Activated naive CD4-positive, alpha-beta T cell treated with anti-CD3 and anti-CD28 coated beads, Interleukin-2, amount 50 U/mL, for 24 hours (primary cell): Measurements from ENCODE around the gene CDH13.

Experiments
- H3K27ac Mint-ChIP-seq: one replicate; pipeline ENCODE4 v1.8.0; 2021; ENCODE audit warnings: mild to moderate bottlenecking, mixed read lengths
- H3K27me3 Mint-ChIP-seq: one replicate; pipeline ENCODE4 v1.8.0; 2021; ENCODE audit warnings: mixed read lengths
- H3K36me3 Mint-ChIP-seq: one replicate; pipeline ENCODE4 v1.8.0; 2021; ENCODE audit warnings: mixed read lengths
- H3K4me1 Mint-ChIP-seq: one replicate; pipeline ENCODE4 v1.8.0; 2021; ENCODE audit warnings: mixed read lengths
- H3K4me3 Mint-ChIP-seq: one replicate; pipeline ENCODE4 v1.8.0; 2021; ENCODE audit warnings: mild to moderate bottlenecking, mixed read lengths
- H3K9me3 Mint-ChIP-seq: one replicate; pipeline ENCODE4 v1.8.0; 2021; ENCODE audit warnings: mixed read lengths

The CDH13 gene

DNA sequence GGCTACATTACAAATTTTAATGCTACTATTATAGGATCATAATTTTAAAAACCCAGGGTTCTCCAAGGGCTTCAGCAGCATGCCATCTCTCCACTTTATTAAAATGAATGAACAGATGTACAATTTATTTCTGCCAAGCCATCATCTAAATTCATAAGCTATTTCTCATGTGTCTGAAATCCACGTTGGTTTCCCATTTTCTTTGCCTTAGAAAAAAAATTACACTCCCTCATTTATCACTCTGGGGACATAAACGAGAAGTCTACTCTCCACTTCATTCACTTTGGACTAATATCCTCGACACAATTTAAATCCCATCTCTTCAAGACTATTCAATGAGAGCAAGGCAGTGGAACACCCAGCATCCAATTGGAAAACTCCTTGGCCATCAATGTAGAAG is 1002.7 kb downstream of the CDH13 start:
- no peak overlapping the region for H3K4me3 Mint-ChIP-seq
- no peaks in the 10 kb centered on the region for H3K27me3 Mint-ChIP-seq
- no peaks in the 10 kb centered on the region for H3K36me3 Mint-ChIP-seq
- H3K4me1 Mint-ChIP-seq, result no peaks in the 10 kb centered on the region
- H3K9me3 Mint-ChIP-seq, result no peaks in the 10 kb centered on the region
- no peak overlapping the region for H3K27ac Mint-ChIP-seq

DNA sequence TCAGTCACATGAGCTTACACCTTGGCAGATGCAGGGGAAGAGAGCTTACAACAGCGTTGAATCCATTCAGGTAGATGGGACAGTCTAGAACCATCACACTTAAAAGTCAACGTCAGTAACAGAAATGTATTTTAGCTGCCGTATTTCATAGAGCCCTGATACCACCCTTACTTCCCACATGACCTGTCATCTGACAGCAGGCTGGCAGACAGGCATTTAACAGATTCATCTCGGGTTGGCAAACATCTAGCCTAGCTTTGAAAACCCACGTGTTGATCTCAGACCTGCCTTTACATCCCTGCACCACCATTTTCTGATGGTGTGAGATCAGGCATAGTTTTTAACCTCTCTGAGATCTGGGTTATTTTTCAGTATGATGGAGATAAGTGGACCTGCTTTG is 1003.1 kb downstream of the CDH13 start:
- Mint-ChIP-seq H3K27ac (no peak overlapping the region), H3K9me3 (no peaks in the 10 kb centered on the region), H3K36me3 (no peaks in the 10 kb centered on the region), H3K27me3 (no peaks in the 10 kb centered on the region), H3K4me3 (no peak overlapping the region), H3K4me1 (no peaks in the 10 kb centered on the region)

DNA sequence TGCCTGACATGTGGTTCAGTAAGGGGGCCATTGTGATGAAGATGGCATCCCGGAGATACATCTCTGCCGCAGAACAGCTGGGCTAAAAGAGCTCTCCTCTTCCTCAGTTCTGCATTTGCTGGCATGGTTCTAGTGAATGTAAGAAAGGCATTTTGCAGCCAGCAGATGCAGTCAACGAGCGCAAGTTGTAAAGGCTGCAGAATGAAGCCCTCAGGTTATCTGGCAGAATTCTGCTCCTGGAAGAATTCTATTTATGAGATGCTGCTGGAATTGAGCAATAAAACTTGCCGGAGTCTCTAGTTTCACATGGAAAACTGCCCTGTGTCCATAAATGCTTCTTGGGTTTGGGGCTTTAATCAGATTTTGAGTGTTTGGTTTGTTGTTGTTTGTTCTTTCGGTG is 1004.2 kb downstream of the CDH13 start:
- Mint-ChIP-seq H3K4me1 (no peaks in the 10 kb centered on the region), H3K9me3 (no peaks in the 10 kb centered on the region), H3K36me3 (no peaks in the 10 kb centered on the region), H3K4me3 (no peak overlapping the region), H3K27ac (no peak overlapping the region), H3K27me3 (no peaks in the 10 kb centered on the region)

DNA sequence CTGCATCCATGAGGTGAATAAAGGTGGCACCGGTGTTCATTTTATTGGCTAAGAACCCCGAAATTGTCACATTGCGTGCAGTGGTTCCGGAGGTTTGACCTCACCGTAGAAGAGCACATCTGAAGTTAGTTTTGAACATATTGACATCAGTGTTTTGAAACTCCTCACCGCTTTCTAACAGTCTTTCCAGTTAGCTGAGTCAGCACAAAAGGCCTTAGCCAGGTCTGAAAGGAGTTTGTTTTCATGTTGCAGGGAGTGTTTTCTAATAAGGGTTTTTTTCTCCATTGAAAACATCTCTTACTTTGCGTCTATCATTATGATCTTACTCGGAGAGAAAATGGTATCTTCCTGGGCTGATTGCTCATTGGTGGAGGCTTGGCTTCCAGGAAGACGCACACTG is 1006.5 kb downstream of the CDH13 start:
- no peaks in the 10 kb centered on the region for H3K9me3 Mint-ChIP-seq
- no peaks in the 10 kb centered on the region for H3K27me3 Mint-ChIP-seq
- H3K27ac Mint-ChIP-seq, result no peak overlapping the region
- H3K4me3 Mint-ChIP-seq, result no peak overlapping the region
- H3K36me3 Mint-ChIP-seq, result no peaks in the 10 kb centered on the region
- H3K4me1 Mint-ChIP-seq, result no peaks in the 10 kb centered on the region

DNA sequence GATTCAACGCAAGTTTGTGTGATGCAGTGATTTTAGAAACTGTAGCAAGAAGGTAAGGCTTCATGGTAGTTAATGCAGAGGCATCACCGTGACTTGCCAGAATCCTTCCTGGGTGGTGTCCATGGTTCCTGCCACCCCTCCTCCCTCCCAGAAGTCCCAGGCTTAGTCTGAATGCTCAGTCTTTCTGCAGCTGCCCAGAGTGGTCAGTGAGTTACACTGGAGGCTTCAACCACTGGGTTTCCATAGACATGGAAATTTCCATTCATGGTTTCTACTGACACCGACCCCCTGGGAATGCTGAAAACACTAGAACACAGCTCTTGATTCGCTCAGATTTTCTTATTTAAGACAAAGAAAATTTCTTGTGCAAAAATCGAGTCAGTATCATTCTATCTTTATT is 1021.6 kb downstream of the CDH13 start:
- Mint-ChIP-seq H3K27me3 (no peaks in the 10 kb centered on the region), H3K4me1 (no peaks in the 10 kb centered on the region), H3K4me3 (no peak overlapping the region), H3K9me3 (no peaks in the 10 kb centered on the region), H3K36me3 (no peaks in the 10 kb centered on the region), H3K27ac (no peak overlapping the region)

DNA sequence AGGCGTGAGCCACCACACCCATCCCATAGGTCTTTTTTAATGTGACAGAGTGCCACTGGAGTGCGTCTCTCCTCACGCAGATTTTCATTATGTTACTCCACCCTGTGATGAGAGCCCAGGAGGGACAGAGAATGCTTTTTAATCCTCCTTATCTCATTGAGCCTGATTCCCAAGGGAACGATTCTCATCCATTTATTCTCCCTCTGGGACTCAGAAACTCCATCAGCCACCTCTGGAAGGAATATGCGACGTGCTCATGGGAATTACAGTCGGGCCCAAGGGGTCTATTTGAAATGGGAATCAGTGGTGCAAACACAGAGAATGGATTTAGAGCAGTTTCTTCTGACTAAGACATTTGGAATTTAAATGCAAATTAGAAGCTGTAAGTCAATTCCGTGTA is 1025.1 kb downstream of the CDH13 start:
- no peak overlapping the region for H3K27ac Mint-ChIP-seq
- no peaks in the 10 kb centered on the region for H3K27me3 Mint-ChIP-seq
- no peaks in the 10 kb centered on the region for H3K4me1 Mint-ChIP-seq
- no peaks in the 10 kb centered on the region for H3K9me3 Mint-ChIP-seq
- no peak overlapping the region for H3K4me3 Mint-ChIP-seq
- H3K36me3 Mint-ChIP-seq, result no peaks in the 10 kb centered on the region

DNA sequence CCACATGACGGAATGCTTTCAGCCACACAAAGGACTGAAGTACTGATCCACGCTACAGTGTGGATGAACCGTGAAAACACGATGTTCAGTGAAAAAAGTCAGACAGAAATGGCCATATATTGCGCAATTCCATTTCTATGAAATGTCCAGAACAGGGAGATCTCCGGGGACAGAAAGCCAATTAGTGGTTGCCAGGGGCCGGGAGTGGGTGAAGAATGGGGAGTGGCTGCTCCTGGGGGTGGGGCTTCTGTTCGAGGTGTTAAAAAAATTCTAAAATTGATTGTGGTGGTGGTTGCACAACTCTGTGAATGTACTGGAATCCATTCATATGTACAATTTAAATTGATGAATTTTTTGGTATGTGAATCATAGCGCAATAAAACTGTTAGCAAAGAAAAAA is 1026.2 kb downstream of the CDH13 start:
- Mint-ChIP-seq H3K9me3 (no peaks in the 10 kb centered on the region), H3K4me3 (no peak overlapping the region), H3K4me1 (no peaks in the 10 kb centered on the region), H3K27ac (no peak overlapping the region), H3K36me3 (no peaks in the 10 kb centered on the region), H3K27me3 (no peaks in the 10 kb centered on the region)

DNA sequence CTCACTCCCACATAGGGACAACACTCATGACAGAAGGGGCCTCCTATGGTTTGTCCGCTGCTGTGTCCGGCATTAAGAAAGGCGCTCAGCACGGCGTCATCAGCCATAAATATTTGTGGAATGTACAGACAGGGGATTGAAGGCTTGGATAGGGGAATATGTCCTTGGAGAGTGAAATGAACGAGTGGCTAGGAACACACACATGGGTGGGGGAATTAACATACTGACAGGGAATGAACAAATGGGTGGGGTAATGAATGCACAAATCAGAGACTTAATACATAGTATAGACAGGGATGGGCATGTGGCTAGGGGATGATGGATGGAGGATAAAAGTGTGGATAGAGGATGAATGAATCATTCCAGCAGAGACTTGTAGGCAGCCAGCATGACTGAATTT is 1027.0 kb downstream of the CDH13 start:
- no peak overlapping the region for H3K4me3 Mint-ChIP-seq
- H3K4me1 Mint-ChIP-seq, result no peaks in the 10 kb centered on the region
- no peak overlapping the region for H3K27ac Mint-ChIP-seq
- H3K36me3 Mint-ChIP-seq, result no peaks in the 10 kb centered on the region
- no peaks in the 10 kb centered on the region for H3K27me3 Mint-ChIP-seq
- H3K9me3 Mint-ChIP-seq, result no peaks in the 10 kb centered on the region

DNA sequence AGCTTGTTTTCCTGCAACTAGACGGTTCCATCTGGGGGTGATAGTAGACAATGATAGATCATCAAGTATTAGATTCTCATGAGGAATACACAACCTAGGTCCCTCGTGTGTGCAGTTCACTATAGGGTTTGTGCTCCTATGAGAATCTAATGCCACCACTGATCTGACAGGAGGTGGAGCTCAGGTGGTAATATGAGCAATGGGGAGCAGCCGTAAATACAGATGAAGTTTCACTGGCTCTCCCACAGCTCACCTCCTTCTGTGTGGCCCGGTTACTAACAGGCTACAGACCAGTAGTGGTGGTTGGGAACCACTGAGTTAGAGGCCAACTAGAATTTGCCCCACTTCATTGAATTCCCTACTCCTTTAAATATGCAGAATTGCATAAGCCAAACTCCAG is 1033.5 kb downstream of the CDH13 start:
- Mint-ChIP-seq H3K4me3 (no peak overlapping the region), H3K27ac (no peak overlapping the region), H3K4me1 (no peaks in the 10 kb centered on the region), H3K9me3 (no peaks in the 10 kb centered on the region), H3K36me3 (no peaks in the 10 kb centered on the region), H3K27me3 (no peaks in the 10 kb centered on the region)

DNA sequence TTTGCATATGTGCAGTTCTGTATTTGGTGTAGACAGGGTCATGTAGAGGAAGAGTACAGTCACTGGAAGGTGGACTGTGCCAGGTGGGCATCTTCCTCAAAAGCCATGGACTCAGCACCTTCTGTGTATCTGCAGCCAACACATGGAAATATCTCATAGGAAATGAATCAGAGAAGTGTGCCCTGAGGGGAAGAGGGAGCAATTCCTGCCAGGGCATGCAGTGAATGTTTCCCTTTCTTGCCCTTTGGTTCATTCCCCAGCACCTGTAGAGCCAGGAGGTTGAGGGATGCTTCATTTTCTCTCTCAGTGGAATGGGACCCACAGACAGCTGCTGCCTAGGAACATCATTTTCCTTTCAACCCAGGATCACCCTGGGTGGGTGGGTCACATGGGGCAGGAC is 1034.9 kb downstream of the CDH13 start:
- no peaks in the 10 kb centered on the region for H3K4me1 Mint-ChIP-seq
- no peak overlapping the region for H3K27ac Mint-ChIP-seq
- peaks cover 2% of the 10 kb centered on the region for H3K27me3 Mint-ChIP-seq

DNA sequence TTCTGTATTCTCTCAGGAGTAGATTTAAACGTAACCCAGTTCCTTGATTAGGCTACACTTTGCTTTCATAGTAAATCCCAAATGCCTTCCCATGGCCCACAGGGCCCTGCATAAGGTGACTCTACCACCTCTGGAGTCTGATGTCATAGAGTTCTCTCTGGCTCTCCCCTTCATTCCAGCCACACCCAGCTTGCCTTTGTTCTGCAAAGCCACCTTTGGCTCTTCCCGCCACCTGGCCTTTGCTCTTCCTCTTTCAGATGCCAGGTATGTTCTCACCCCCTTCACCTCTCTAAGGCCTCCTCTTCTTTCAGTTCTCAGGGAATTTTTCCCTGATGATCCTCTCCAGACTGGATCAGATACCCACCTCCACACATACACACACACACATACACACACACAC is 1039.7 kb downstream of the CDH13 start:
- no peak overlapping the region for H3K4me3 Mint-ChIP-seq
- H3K27me3 Mint-ChIP-seq, result peaks cover 2% of the 10 kb centered on the region
- no peaks in the 10 kb centered on the region for H3K4me1 Mint-ChIP-seq
- H3K27ac Mint-ChIP-seq, result no peak overlapping the region
- H3K9me3 Mint-ChIP-seq, result no peaks in the 10 kb centered on the region
- H3K36me3 Mint-ChIP-seq, result no peaks in the 10 kb centered on the region

More for the DNA sequence above, 1034.9 kb downstream of the CDH13 start:
- no peak overlapping the region for H3K4me3 Mint-ChIP-seq
- H3K36me3 Mint-ChIP-seq, result no peaks in the 10 kb centered on the region
- no peaks in the 10 kb centered on the region for H3K9me3 Mint-ChIP-seq

DNA sequence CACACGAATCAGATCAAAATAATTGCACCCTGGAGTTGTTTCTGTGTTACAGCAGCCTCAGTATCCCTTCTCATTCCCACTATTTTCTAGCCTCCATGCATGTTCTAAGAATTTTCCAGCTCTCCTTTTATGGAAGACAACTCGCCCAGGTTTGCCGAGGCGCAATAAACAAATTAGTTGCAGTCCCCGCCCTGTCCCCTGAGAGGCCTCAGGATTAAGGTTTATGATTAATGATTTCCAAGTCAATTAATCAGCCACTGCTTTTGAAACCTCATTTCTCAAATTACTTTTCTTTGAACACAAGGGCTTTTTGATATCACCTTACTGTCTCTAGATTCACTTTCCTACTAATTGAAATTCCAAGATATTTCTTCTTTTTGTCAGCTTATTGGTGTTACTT is 1042.7 kb downstream of the CDH13 start:
- Mint-ChIP-seq H3K36me3 (no peaks in the 10 kb centered on the region), H3K4me1 (no peaks in the 10 kb centered on the region), H3K27ac (no peak overlapping the region), H3K4me3 (no peak overlapping the region), H3K9me3 (no peaks in the 10 kb centered on the region), H3K27me3 (peaks cover 5% of the 10 kb centered on the region)

DNA sequence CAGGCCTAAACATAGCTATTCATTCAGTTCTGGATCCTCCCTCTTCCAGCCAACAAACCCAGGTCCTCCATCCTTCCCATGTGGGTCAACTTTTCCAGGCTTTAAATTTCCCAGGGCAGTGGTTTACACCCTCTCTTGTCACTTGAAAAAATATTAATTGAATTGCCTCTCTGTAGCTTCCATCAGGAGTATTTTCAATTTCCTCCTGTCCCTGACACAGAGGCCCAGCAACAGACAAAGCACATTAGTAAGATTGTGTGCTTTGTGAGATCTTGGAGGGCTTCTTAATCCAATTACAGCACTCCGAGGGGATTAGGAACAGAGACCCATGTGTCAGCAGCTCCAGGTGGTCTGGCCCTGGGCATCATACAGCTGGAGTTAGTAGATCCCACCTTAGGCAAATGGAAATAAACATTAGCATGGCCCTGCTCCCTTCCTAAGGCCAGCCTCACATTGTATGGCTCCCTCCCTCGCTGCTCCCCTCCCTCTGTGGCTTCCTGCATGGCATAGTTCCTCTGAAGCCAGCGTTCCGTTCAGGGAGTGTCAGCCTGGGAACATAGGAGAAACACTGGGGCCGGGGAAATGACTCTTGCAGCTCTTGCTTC is 1048.3 kb downstream of the CDH13 start:
- H3K4me1 Mint-ChIP-seq, result no peaks in the 10 kb centered on the region
- H3K9me3 Mint-ChIP-seq, result no peaks in the 10 kb centered on the region
- H3K36me3 Mint-ChIP-seq, result no peaks in the 10 kb centered on the region
- peaks cover 5% of the 10 kb centered on the region for H3K27me3 Mint-ChIP-seq
- H3K27ac Mint-ChIP-seq, result no peak overlapping the region
- no peak overlapping the region for H3K4me3 Mint-ChIP-seq

DNA sequence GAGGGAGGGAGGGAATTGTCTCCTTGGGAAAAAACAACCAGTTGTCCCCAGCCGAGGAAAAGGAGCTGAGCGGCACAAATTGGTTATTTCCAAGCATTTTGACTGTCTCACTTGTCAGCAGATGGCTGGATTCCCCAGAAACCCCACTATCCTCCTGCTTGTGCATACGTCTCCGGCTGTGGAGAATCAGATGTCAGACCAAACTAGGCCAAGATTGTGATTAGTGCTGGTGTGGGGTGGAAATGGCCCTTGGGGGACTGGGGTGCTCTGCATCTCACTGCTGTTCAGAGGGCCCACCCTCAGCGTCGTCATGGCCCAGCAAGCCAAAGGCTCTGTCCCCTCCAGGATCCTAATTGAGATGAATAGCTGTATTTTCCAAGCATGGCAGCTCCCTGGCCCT is 1049.3 kb downstream of the CDH13 start:
- Mint-ChIP-seq H3K36me3 (no peaks in the 10 kb centered on the region), H3K4me3 (no peak overlapping the region), H3K27ac (no peak overlapping the region), H3K27me3 (peaks cover 7% of the 10 kb centered on the region), H3K9me3 (no peaks in the 10 kb centered on the region), H3K4me1 (no peaks in the 10 kb centered on the region)

DNA sequence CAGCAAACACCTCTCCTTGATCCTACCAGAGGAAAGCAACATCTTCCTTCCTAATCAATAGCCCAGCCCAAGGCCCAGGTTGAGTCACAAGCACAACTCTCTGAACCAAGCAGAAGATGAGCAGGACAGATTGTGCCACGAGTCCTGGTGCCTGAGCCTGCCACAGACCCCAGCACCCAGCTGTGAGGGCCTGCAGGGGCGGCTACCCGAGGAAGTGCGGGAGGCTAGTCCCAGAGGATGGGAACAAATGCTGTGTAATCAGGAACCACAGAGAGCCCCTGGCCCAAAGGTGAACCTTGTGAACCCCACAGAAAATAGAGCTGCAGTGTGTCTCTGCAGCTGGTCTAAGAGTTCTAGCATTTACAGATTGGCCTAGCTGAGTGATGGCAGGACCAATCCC is 1054.2 kb downstream of the CDH13 start:
- H3K27ac Mint-ChIP-seq, result no peak overlapping the region
- no peaks in the 10 kb centered on the region for H3K36me3 Mint-ChIP-seq
- no peaks in the 10 kb centered on the region for H3K9me3 Mint-ChIP-seq
- no peaks in the 10 kb centered on the region for H3K4me1 Mint-ChIP-seq
- H3K4me3 Mint-ChIP-seq, result no peak overlapping the region
- H3K27me3 Mint-ChIP-seq, result peaks cover 5% of the 10 kb centered on the region

DNA sequence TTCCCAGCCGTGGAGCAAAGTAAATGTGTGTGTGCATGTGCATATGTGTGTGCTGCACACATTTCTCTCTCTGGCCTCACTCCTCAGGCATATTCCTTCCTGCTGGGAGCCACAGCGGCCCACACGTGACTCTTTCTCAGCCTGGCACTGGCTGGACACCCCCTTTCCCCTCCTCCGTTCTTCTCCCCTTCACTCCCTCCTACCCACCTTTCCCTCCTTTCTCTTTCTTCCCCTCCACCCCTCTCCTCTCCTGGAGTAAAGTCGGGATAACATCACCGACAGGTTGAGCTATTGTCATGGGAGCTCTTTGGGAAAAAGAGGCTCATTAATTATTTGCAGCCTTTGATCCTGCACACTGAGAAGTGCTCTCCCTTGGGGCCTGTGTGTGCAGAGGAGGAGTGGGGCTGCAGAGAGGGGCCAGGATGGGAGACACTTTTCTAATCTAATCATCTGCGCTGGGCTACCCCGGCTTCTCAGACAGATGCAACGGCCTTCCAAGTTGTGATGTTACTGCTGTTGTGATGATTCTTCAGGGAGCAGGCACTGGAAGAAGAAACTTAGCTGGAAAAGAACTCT is 1054.7 kb downstream of the CDH13 start:
- no peaks in the 10 kb centered on the region for H3K9me3 Mint-ChIP-seq
- no peak overlapping the region for H3K27ac Mint-ChIP-seq
- no peak overlapping the region for H3K4me3 Mint-ChIP-seq
- no peaks in the 10 kb centered on the region for H3K4me1 Mint-ChIP-seq
- H3K27me3 Mint-ChIP-seq, result peaks cover 5% of the 10 kb centered on the region
- H3K36me3 Mint-ChIP-seq, result no peaks in the 10 kb centered on the region
